HepG2 (cell line): Measurements from ENCODE around the gene CNTF. TPM values are rescaled to one million over a fixed set of nuclear protein-coding genes. Genes with fewer than 3 reads are reported as not detected.

ENCODE experiments used
- DDIT3 ChIP-seq: sonication (generic); formaldehyde crosslinking; IDR thresholded peaks from 2 replicates; pipeline ENCODE4 v1.4.0; 2020; ENCODE audit warnings: mild to moderate bottlenecking, missing genetic modification reagents
- ETS1 ChIP-seq: sonication (generic); formaldehyde crosslinking; IDR thresholded peaks from 2 replicates; pipeline ENCODE4 v1.4.0; 2020; ENCODE audit warnings: missing genetic modification reagents
- ETV5 ChIP-seq: IDR thresholded peaks from 2 replicates; pipeline ENCODE4 v1.6.1; 2018; ENCODE audit warnings: missing biosample characterization, missing genetic modification reagents, inconsistent platforms, borderline replicate concordance
- GABPB1 ChIP-seq: IDR thresholded peaks from 2 replicates; pipeline ENCODE4 v1.6.1; 2016; ENCODE audit warnings: mild to moderate bottlenecking, missing genetic modification reagents, moderate library complexity, missing compliant biosample characterization
- KAT7 ChIP-seq: IDR thresholded peaks from 2 replicates; pipeline ENCODE4 v1.6.1; 2018; ENCODE audit warnings: borderline replicate concordance, missing compliant biosample characterization
- KDM5B ChIP-seq: sonication (generic); formaldehyde crosslinking; IDR thresholded peaks from 2 replicates; pipeline ENCODE4 v1.4.0; 2020; ENCODE audit warnings: missing genetic modification reagents, mild to moderate bottlenecking, borderline replicate concordance
- NFRKB ChIP-seq: fragments of 450-650 bp; IDR thresholded peaks from 2 replicates; pipeline ENCODE4 v1.6.1; 2017
- POLR2AphosphoS2 ChIP-seq: IDR thresholded peaks from 2 replicates; pipeline ENCODE4 v1.6.1; 2011; ENCODE audit warnings: low read depth, low read length, improper control_type of control experiment
- POLR2AphosphoS5 ChIP-seq: IDR thresholded peaks from 2 replicates; pipeline ENCODE4 v1.6.1; 2012; ENCODE audit warnings: low read depth, low read length
- RFX1 ChIP-seq: fragments of 450-650 bp; IDR thresholded peaks from 2 replicates; pipeline ENCODE4 v1.6.1; 2017
- SALL2 ChIP-seq: sonication (generic); formaldehyde crosslinking; IDR thresholded peaks from 2 replicates; pipeline ENCODE4 v1.8.1; 2023; ENCODE audit warnings: mild to moderate bottlenecking, missing genetic modification reagents, inconsistent platforms
- U2AF1 ChIP-seq: fragments of 200-400 bp; formaldehyde crosslinking; optimal IDR thresholded peaks from 2 replicates; pipeline ENCODE3; 2017; ENCODE audit warnings: mild to moderate bottlenecking, low read depth, low read length
- ZNF101 ChIP-seq: sonication (generic); formaldehyde crosslinking; IDR thresholded peaks from 2 replicates; pipeline ENCODE4 v1.4.0; 2020; ENCODE audit warnings: mild to moderate bottlenecking, low read depth, missing genetic modification reagents, borderline replicate concordance
- ZNF142 ChIP-seq: sonication (generic); formaldehyde crosslinking; IDR thresholded peaks from 2 replicates; pipeline ENCODE4 v1.4.0; 2020; ENCODE audit warnings: missing genetic modification reagents
- ZNF326 ChIP-seq: sonication (generic); formaldehyde crosslinking; IDR thresholded peaks from 2 replicates; pipeline ENCODE4 v1.4.0; 2020; ENCODE audit warnings: missing genetic modification reagents, borderline replicate concordance
- ZNF646 ChIP-seq: sonication (generic); formaldehyde crosslinking; IDR thresholded peaks from 2 replicates; pipeline ENCODE4 v1.9.0; 2021; ENCODE audit warnings: mild to moderate bottlenecking, missing genetic modification reagents
- ZSCAN20 ChIP-seq: sonication (generic); formaldehyde crosslinking; IDR thresholded peaks from 2 replicates; pipeline ENCODE4 v1.4.0; 2020; ENCODE audit warnings: missing genetic modification reagents, mild to moderate bottlenecking, borderline replicate concordance
- polyA plus RNA-seq, 8 experiments: library from polyadenylated mRNA; depleted of rRNA in 3 of 8; stranded (reverse) in 7 of 8; unstranded in 1 of 8; fragments of >200 nt; fragmentation: Illumina TruSeq in 4 of 8; extraction: Trizol in 4 of 8; gene quantifications; 2 replicates each; pipeline versions ENCODE4 v1.2.1 to v1.2.3, GENCODE V29; 2011 to 2016; ENCODE audit warnings: low read depth in 4 of 8, missing spikeins in 1 of 8, mixed read lengths in 1 of 8; ENCODE audit not compliant: insufficient read depth in 1 of 8
- total RNA-seq, 5 experiments: library from RNA; depleted of rRNA; stranded (reverse); fragments of >200 nt; fragmentation: Illumina TruSeq; extraction: Trizol; gene quantifications; 2 replicates each; pipeline ENCODE4 v1.2.3, GENCODE V29; 2016; ENCODE audit warnings: low read depth in 1 of 5

The CNTF gene
- total and polyA plus RNA-seq, 2 of the 13 experiments (the other 11 are each of a cell fraction or from before 2014, with no cell fraction given), result 0.51 to 2.3 TPM

GRCh38 chr11:58578136-58578634, 44.3 kb upstream of the CNTF start (continued):
- TF ChIP-seq NFRKB (peak; percentile 61; the same call in 1 of the 2 replicates), ZNF101 (CRISPR knock-in tag) (no peak), ZNF646 (CRISPR knock-in tag) (no peak), ZNF326 (no peak), KDM5B (CRISPR knock-in tag) (no peak), RFX1 (peak; percentile 39; the same call in 1 of the 2 replicates), KAT7 (CRISPR knock-in tag) (no peak), ZSCAN20 (0 out of 2 replicates have a peak, but pooled peaks have one; percentile 30), SALL2 (no peak), ETS1 (CRISPR knock-in tag) (no peak), POLR2AphosphoS2 (no peak), ETV5 (peak; percentile 60), DDIT3 (CRISPR knock-in tag) (no peak), GABPB1 (CRISPR knock-in tag) (peak; percentile 93), ZNF142 (CRISPR knock-in tag) (no peak), U2AF1 (no peak), POLR2AphosphoS5 (no peak)
